HCT116 (cell line): ENCODE results near the gene DRD2. TPM values are rescaled to one million over a fixed set of nuclear protein-coding genes. Genes with fewer than 3 reads are reported as not detected.

Experiments
- ATAC-seq: fragments of 200-7000 bp; cut with Tn5 transposase; 2 replicates; pipeline ENCODE4 v1.9.1; 2020; ENCODE audit warnings: mild to moderate bottlenecking, moderate library complexity
- BruUV-seq: library from RNA; stranded (reverse); fragments of 400-500 nt; replicated peaks from 2 replicates; lab custom pipeline; 2021; lab: Mats Ljungman, UMichigan
- CTCF ChIA-PET: fragments of 300-600 bp; sonication (Branson Sonifier 250); formaldehyde crosslinking; loops from one replicate; lab custom pipeline; 2021; ENCODE audit warnings: antibody characterized with exemption; lab: Charles Lee
- POLR2A ChIA-PET: fragments of 300-600, 350-600 bp; sonication (Branson Sonifier 250); formaldehyde crosslinking; loops from one replicate; lab custom pipeline; 2021; ENCODE audit warnings: antibody characterized with exemption; lab: Charles Lee
- RAD21 ChIA-PET, 2 experiments: fragments of 300-600 bp; sonication (Branson Sonifier 250); formaldehyde crosslinking; loops; one replicate each; lab custom pipeline; 2023; ENCODE audit warnings: low total read pairs in 2 of 2; ENCODE audit not compliant: uncharacterized antibody in 2 of 2, unreplicated experiment in 2 of 2, low non-redundant PET in 1 of 2; lab: Charles Lee
- DNase-seq: peaks from one replicate; pipeline ENCODE4 v3.0.0-alpha.2; 2010; ENCODE audit warnings: low read depth, low spot score
- H2AFZ ChIP-seq: fragments of 200-600 bp; shearing (Covaris generic), sonication (generic); 2 replicates; pipeline ENCODE4 v1.6.1; 2017; ENCODE audit warnings: low read depth, mixed run types, mixed read lengths, antibody characterized with exemption, low read length; ENCODE audit not compliant: poor library complexity, severe bottlenecking
- H3K27ac ChIP-seq: 2 replicates; pipeline ENCODE4 v1.5.1; 2012; ENCODE audit warnings: low read depth, low read length
- H3K27me3 ChIP-seq: fragments of 200-600 bp; sonication (generic); 2 replicates; pipeline ENCODE4 v1.6.1; 2016; ENCODE audit warnings: mixed run types, low read length, mixed read lengths; ENCODE audit not compliant: insufficient read depth
- H3K36me3 ChIP-seq, 2 experiments: fragments of 200-500 bp in 1 of 2; fragments of 200-600 bp in 1 of 2; sonication (Bioruptor generic) in 1 of 2; sonication (generic) in 1 of 2; 2 replicates each; pipeline versions ENCODE4 v1.5.1 to v1.6.1; 2014 to 2016; ENCODE audit warnings: low read length in 2 of 2, inconsistent platforms in 1 of 2, mixed read lengths in 1 of 2, mixed run types in 1 of 2; ENCODE audit not compliant: insufficient read depth in 2 of 2, control insufficient read depth in 1 of 2
- H3K4me1 ChIP-seq, 2 experiments: fragments of 200-600 bp in 1 of 2; sonication (generic) in 1 of 2; 2 replicates each; pipeline versions ENCODE4 v1.5.1 to v1.6.1; 2012 to 2017; ENCODE audit warnings: low read length in 2 of 2, inconsistent platforms in 1 of 2, mild to moderate bottlenecking in 1 of 2, mixed read lengths in 1 of 2, mixed run types in 1 of 2, moderate library complexity in 1 of 2; ENCODE audit not compliant: insufficient read depth in 2 of 2, control insufficient read depth in 1 of 2
- H3K4me2 ChIP-seq: fragments of 200-600 bp; sonication (generic); 2 replicates; pipeline ENCODE4 v1.6.1; 2017; ENCODE audit warnings: mixed run types, low read length, mixed read lengths
- H3K4me3 ChIP-seq, 2 experiments: fragments of 200-600 bp in 1 of 2; sonication (generic) in 1 of 2; replicated peaks in 1 of 2; 2 replicates each; pipeline ENCODE4 v1.5.1; 2011 to 2016; ENCODE audit warnings: low read length in 2 of 2, control low read depth in 1 of 2, low read depth in 1 of 2, mild to moderate bottlenecking in 1 of 2, mixed read lengths in 1 of 2, mixed run types in 1 of 2
- H3K79me2 ChIP-seq: fragments of 200-600 bp; sonication (generic); 2 replicates; pipeline ENCODE4 v1.6.1; 2017; ENCODE audit warnings: mild to moderate bottlenecking, mixed run types, low read length, moderate library complexity, mixed read lengths; ENCODE audit not compliant: insufficient read depth
- H3K9ac ChIP-seq: fragments of 200-600 bp; sonication (generic); 2 replicates; pipeline ENCODE4 v1.6.1; 2016; ENCODE audit warnings: low read length, mixed read lengths
- H3K9me2 ChIP-seq: fragments of 200-600 bp; sonication (generic), shearing (Covaris generic); 2 replicates; pipeline ENCODE4 v1.6.1; 2017; ENCODE audit warnings: mixed run types, mild to moderate bottlenecking, moderate library complexity; ENCODE audit not compliant: insufficient read depth
- H3K9me3 ChIP-seq, 2 experiments: fragments of 200-500 bp in 1 of 2; fragments of 200-600 bp in 1 of 2; sonication (Bioruptor generic) in 1 of 2; sonication (generic) in 1 of 2; 2 replicates each; pipeline ENCODE4 v1.6.1; 2014 to 2017; ENCODE audit warnings: low read length in 2 of 2, mixed read lengths in 2 of 2, inconsistent platforms in 1 of 2, low read depth in 1 of 2, mild to moderate bottlenecking in 1 of 2, mixed run types in 1 of 2, moderate library complexity in 1 of 2; ENCODE audit not compliant: control insufficient read depth in 1 of 2, insufficient read depth in 1 of 2
- H4K20me1 ChIP-seq: fragments of 200-600 bp; sonication (generic), shearing (Covaris generic); 2 replicates; pipeline ENCODE4 v1.6.1; 2017; ENCODE audit warnings: mixed run types, mild to moderate bottlenecking, moderate library complexity; ENCODE audit not compliant: insufficient read depth
- ATF3 ChIP-seq: IDR thresholded peaks from 2 replicates; pipeline ENCODE4 v1.6.1; 2012
- CBX3 ChIP-seq: IDR thresholded peaks from 2 replicates; pipeline ENCODE4 v1.6.1; 2012; ENCODE audit warnings: low read depth
- CTCF ChIP-seq, 3 experiments: fragments of 200-600 bp in 1 of 3; sonication (generic) in 1 of 3; IDR thresholded peaks in 2 of 3; conservative IDR thresholded peaks in 1 of 3; 2 replicates each; pipeline ENCODE4 v1.5.1; 2012 to 2017; ENCODE audit warnings: low read depth in 2 of 3, low read length in 2 of 3, antibody characterized with exemption in 1 of 3, borderline replicate concordance in 1 of 3, control low read depth in 1 of 3, mild to moderate bottlenecking in 1 of 3, mixed read lengths in 1 of 3, mixed run types in 1 of 3, moderate library complexity in 1 of 3; ENCODE audit not compliant: insufficient read depth in 1 of 3
- ELF1 ChIP-seq: IDR thresholded peaks from 2 replicates; pipeline ENCODE4 v1.6.1; 2012; ENCODE audit warnings: low read depth, borderline replicate concordance
- EZH2 ChIP-seq: fragments of 200-600 bp; sonication (generic); IDR thresholded peaks from 2 replicates; pipeline ENCODE4 v1.6.1; 2017; ENCODE audit warnings: antibody characterized with exemption, mixed run types
- EZH2phosphoT487 ChIP-seq: fragments of 200-600 bp; IDR thresholded peaks from 2 replicates; pipeline ENCODE4 v1.6.1; 2018; ENCODE audit warnings: antibody characterized with exemption, borderline replicate concordance
- JUND ChIP-seq: IDR thresholded peaks from 2 replicates; pipeline ENCODE4 v1.6.1; 2012
- POLR2A ChIP-seq: IDR thresholded peaks from 2 replicates; pipeline ENCODE4 v1.7.0; 2011; ENCODE audit warnings: borderline replicate concordance; ENCODE audit not compliant: insufficient read depth, insufficient read length; ENCODE audit errors: extremely low read depth
- POLR2AphosphoS5 ChIP-seq: IDR thresholded peaks from 2 replicates; pipeline ENCODE4 v1.6.1; 2011; ENCODE audit warnings: mild to moderate bottlenecking, low read depth, low read length, moderate library complexity
- RAD21 ChIP-seq: IDR thresholded peaks from 2 replicates; pipeline ENCODE4 v1.6.1; 2012; ENCODE audit warnings: low read depth, mild to moderate bottlenecking
- SIN3A ChIP-seq: IDR thresholded peaks from 2 replicates; pipeline ENCODE4 v1.6.1; 2012; ENCODE audit warnings: low read depth
- SP1 ChIP-seq: IDR thresholded peaks from 2 replicates; pipeline ENCODE4 v1.6.1; 2012; ENCODE audit warnings: low read depth
- SRF ChIP-seq: IDR thresholded peaks from 2 replicates; pipeline ENCODE4 v1.6.1; 2012; ENCODE audit warnings: low read depth
- TCF7L2 ChIP-seq: IDR thresholded peaks from 2 replicates; pipeline ENCODE4 v1.7.0; 2011; ENCODE audit warnings: borderline replicate concordance, inconsistent platforms; ENCODE audit not compliant: insufficient read depth, insufficient read length; ENCODE audit errors: extremely low read depth
- ZNF274 ChIP-seq: fragments of 200-500 bp; sonication (Bioruptor generic); IDR thresholded peaks from 2 replicates; pipeline ENCODE4 v1.6.1; 2014; ENCODE audit warnings: mild to moderate bottlenecking, low read depth, low read length, inconsistent platforms
- intact Hi-C: fragments of 100-400 bp; cut with micrococcal nuclease; formaldehyde crosslinking; loops from 2 replicates; pipeline ENCODE4 v1.10.0; 2022
- total RNA-seq: library from RNA; stranded (reverse); gene quantifications from one replicate; pipeline ENCODE4 v1.2.1, GENCODE V29; 2021; ENCODE audit not compliant: unreplicated experiment

DRD2 gene
- total RNA-seq, 1 experiment from 2014 or later: not detected

DNA sequence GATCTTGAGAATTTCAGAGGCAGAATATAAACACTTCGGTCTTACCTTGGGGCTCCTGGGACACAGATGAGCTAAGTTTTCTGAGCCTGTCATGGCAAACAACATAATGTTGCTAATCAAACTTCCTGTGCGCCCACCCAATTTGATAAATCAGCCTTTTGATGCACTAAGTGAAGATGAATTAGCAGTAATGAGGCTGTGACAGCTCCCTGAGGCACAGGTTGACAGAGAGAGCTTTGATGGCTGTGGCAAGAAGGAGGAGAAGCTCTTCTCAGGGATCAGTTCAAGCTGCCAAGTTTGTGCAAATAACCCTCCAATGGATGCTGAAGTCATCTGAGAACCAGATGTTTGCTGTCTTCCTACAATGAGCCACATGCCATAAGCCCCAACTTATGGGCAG, 34.4 kb downstream of the DRD2 start:
- intact Hi-C loops: no loop called here
- Histone ChIP-seq H2AFZ (no peak overlapping the region), H3K79me2 (no peaks in the 10 kb centered on the region)
- TF ChIP-seq POLR2A: no peak
- TF ChIP-seq CTCF (IDR thresholded peaks at IDR 0.05 in 2 of 3, conservative IDR thresholded peaks at IDR 0.05 in 1 of 3; ENCODE audit: borderline replicate concordance in 1 of 3, insufficient read depth in 1 of 3, low read depth in 2 of 3, low read length in 2 of 3): no peak
- no peak for TF ChIP-seq SRF
- TF ChIP-seq ELF1: no peak
- TF ChIP-seq EZH2phosphoT487: no peak
- no peak for TF ChIP-seq CBX3
- TF ChIP-seq JUND: no peak
- no peak for TF ChIP-seq TCF7L2
- TF ChIP-seq ZNF274: no peak
- no peak for TF ChIP-seq SP1
- no peak for TF ChIP-seq RAD21
- TF ChIP-seq POLR2AphosphoS5: no peak
- TF ChIP-seq SIN3A: no peak
- TF ChIP-seq ATF3: no peak
- no peak for TF ChIP-seq EZH2
- TF ChIP-seq, all 23 proteins: peak for 0
- CTCF ChIA-PET: no interaction called here
- Histone ChIP-seq H3K27me3 (peaks cover 48% of the 10 kb centered on the region), H3K9me2 (no peaks in the 10 kb centered on the region), H3K9me3 (no peaks in the 10 kb centered on the region), H4K20me1 (no peaks in the 10 kb centered on the region), H3K9ac (no peak overlapping the region), H3K27ac (no peak overlapping the region), H3K36me3 (no peaks in the 10 kb centered on the region), H3K4me2 (no peak overlapping the region), H3K4me1 (no peaks in the 10 kb centered on the region), H3K4me3 (no peak overlapping the region)
- no peak for DNase-seq
- no peak for ATAC-seq
- RAD21 ChIA-PET: no interaction called here
- no TSS peak for BruUV-seq
- POLR2A ChIA-PET: no interaction called here
